ENCODE results near the gene NOS3.

The NOS3 gene

DNA sequence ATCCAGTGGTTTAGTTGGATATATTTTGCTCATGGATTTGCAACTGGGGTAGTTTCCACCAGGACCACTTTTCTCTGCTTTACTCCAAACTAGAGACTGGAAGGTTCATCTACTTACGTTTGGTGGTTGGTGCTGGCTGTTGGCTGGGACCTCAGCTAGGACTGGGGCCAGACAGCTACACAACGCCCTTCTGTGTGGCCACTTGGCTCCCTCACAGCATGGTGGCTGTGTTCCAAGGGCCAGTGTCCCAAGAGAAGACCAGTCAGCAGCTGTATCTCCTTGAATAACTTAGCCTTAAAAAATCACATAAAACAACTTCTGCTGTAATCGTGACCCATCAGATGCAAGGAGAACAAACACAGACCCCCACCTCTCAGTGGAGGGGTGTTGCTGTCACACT, 8.5 kb upstream of the NOS3 start:
- Histone ChIP-seq H3K36me3 (ENCODE audit: control insufficient read depth, insufficient read depth, low read length) (no peaks in the 10 kb centered on the region), H3K9me3 (ENCODE audit: control insufficient read depth, low read length) (no peaks in the 10 kb centered on the region), H3K4me2 (ENCODE audit: low read length) (no peak overlapping the region), H3K4me3 (ENCODE audit: low read depth, low read length) (no peak overlapping the region), H2AFZ (no peak overlapping the region), H3K79me2 (no peaks in the 10 kb centered on the region), H3K4me1 (peaks cover 16% of the 10 kb centered on the region), H3K9ac (no peak overlapping the region), H3K27me3 (ENCODE audit: control insufficient read depth, insufficient read depth, low read length) (no peaks in the 10 kb centered on the region), H3K27ac (no peak overlapping the region)
- no peak for TF ChIP-seq CTCF (IDR thresholded peaks at IDR 0.05)

- H3K4me3 ChIP-seq (ENCODE audit: low read depth, low read length), result no peak overlapping the region
- H3K27ac ChIP-seq, result no peak overlapping the region
- no peak overlapping the region for H3K4me2 ChIP-seq (ENCODE audit: low read length)
- no peaks in the 10 kb centered on the region for H3K9me3 ChIP-seq (ENCODE audit: control insufficient read depth, low read length)
- TF ChIP-seq CTCF (IDR thresholded peaks at IDR 0.05), result no peak
- H3K27me3 ChIP-seq (ENCODE audit: control insufficient read depth, insufficient read depth, low read length), result no peaks in the 10 kb centered on the region
- no peaks in the 10 kb centered on the region for H3K36me3 ChIP-seq (ENCODE audit: control insufficient read depth, insufficient read depth, low read length)
- no peak overlapping the region for H3K9ac ChIP-seq
- H2AFZ ChIP-seq, result no peak overlapping the region
- no peaks in the 10 kb centered on the region for H3K79me2 ChIP-seq
- peaks cover 16% of the 10 kb centered on the region for H3K4me1 ChIP-seq
Measured at GRCh38 chr7:150983893-150984368, 6.9 kb upstream of the NOS3 start.

DNA sequence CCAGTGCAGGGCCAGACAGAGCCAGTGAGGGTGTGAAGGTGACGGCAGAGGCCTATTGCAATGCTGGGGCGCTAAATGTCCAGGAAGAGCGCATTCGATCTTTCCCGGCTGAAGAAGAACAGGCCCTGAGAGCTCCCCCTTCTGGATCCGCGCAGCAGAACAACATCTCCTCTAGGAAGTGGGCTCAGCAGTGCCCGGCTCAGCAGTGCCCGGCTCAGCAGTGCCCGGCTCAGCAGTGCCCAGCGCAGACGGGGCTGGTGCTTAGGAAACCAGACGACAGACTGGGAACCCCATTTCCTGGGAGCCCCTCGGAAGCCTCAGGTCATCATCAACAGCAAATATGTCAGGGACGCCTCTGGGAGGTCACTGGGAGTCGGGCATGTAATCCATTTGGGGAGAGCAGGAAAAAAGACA, 4.7 kb upstream of the NOS3 start:
- H3K4me2 ChIP-seq (ENCODE audit: low read length), result no peak overlapping the region
- H3K9ac ChIP-seq, result no peak overlapping the region
- no peaks in the 10 kb centered on the region for H3K27me3 ChIP-seq (ENCODE audit: control insufficient read depth, insufficient read depth, low read length)
- H3K27ac ChIP-seq, result no peak overlapping the region
- TF ChIP-seq CTCF (IDR thresholded peaks at IDR 0.05), result peak; percentile 85
- H3K4me1 ChIP-seq, result peaks cover 5% of the 10 kb centered on the region
- no peak overlapping the region for H3K4me3 ChIP-seq (ENCODE audit: low read depth, low read length)
- H3K36me3 ChIP-seq (ENCODE audit: control insufficient read depth, insufficient read depth, low read length), result no peaks in the 10 kb centered on the region
- H3K9me3 ChIP-seq (ENCODE audit: control insufficient read depth, low read length), result no peaks in the 10 kb centered on the region
- H2AFZ ChIP-seq, result peak overlapping the region; percentile 65
- no peaks in the 10 kb centered on the region for H3K79me2 ChIP-seq

GRCh38 chr7:150986556-150986955, 4.3 kb upstream of the NOS3 start:
- Histone ChIP-seq H3K79me2 (no peaks in the 10 kb centered on the region), H3K9ac (no peak overlapping the region), H3K4me3 (ENCODE audit: low read depth, low read length) (no peak overlapping the region), H3K27me3 (ENCODE audit: control insufficient read depth, insufficient read depth, low read length) (no peaks in the 10 kb centered on the region), H3K4me2 (ENCODE audit: low read length) (no peak overlapping the region), H3K9me3 (ENCODE audit: control insufficient read depth, low read length) (no peaks in the 10 kb centered on the region), H3K27ac (no peak overlapping the region), H3K36me3 (ENCODE audit: control insufficient read depth, insufficient read depth, low read length) (no peaks in the 10 kb centered on the region), H2AFZ (peak overlapping the region; percentile 65), H3K4me1 (peaks cover 5% of the 10 kb centered on the region)
- no peak for TF ChIP-seq CTCF (IDR thresholded peaks at IDR 0.05)
